ENCODE data around the gene TMEM229A. TPM values are rescaled to one million over a fixed set of nuclear protein-coding genes. Genes with fewer than 3 reads are reported as not detected.

Gene TMEM229A
- total and polyA plus RNA-seq, 2 of the 8 experiments (the other 6 are each of a cell fraction or from before 2014, with no cell fraction given) = 0.33 to 0.54 TPM

GRCh38 chr7:124009321-124009720 is 23.5 kb downstream of the TMEM229A start:
- H4K5ac ChIP-seq (ENCODE audit: insufficient read length, low read depth, low read length) = no peak overlapping the region
- H2BK5ac ChIP-seq (ENCODE audit: low read depth, low read length) = no peak overlapping the region
- no peaks in the 10 kb centered on the region for H3K36me3 ChIP-seq (ENCODE audit: control insufficient read depth in 2 of 4, insufficient read depth in 4 of 4, low read length in 3 of 4)
- H2AFZ ChIP-seq (ENCODE audit: low read length) = no peak overlapping the region
- CTCF ChIA-PET (ENCODE audit: partially characterized antibody) = interaction anchor here (1.2 kb wide), 1 partner anchor 24 kb away, joined by 3 read pairs; the partner anchor contains the start of gene TMEM229A
- no peaks in the 10 kb centered on the region for H3K9me3 ChIP-seq (ENCODE audit: insufficient read depth in 2 of 2, low read depth in 1 of 2, low read length in 1 of 2)
- no peaks in the 10 kb centered on the region; the same call in 1 of the 2 replicates for H3K23me2 ChIP-seq (ENCODE audit: low read depth, low read length)
- H3K79me2 ChIP-seq (ENCODE audit: control insufficient read depth in 1 of 2, insufficient read depth in 2 of 2, low read length in 2 of 2) = no peaks in the 10 kb centered on the region
- no peak overlapping the region for H2BK20ac ChIP-seq (ENCODE audit: low read length)
- WGBS, 2 experiments (ENCODE audit: extremely low coverage in 1 of 2, insufficient coverage in 1 of 2, insufficient read length in 1 of 2, insufficient replicate concordance in 2 of 2, low coverage in 1 of 2, low lambda C conversion rate in 2 of 2, missing lambda C conversion rate in 1 of 2) = 88% methylated on average over 2 of the region's 2 CpGs; no CpG with 5 or more reads in 1 of the 2 experiments
- H2BK15ac ChIP-seq (ENCODE audit: low read length) = no peak overlapping the region
- no peaks in the 10 kb centered on the region for H3K27me3 ChIP-seq (replicated peaks in 1 of 4; ENCODE audit: control insufficient read depth in 3 of 4, extremely low read depth in 1 of 4, insufficient read depth in 3 of 4, low read length in 3 of 4)
- H4K20me1 ChIP-seq (replicated peaks in 1 of 2; ENCODE audit: control insufficient read depth in 1 of 2, insufficient read depth in 2 of 2, low read length in 2 of 2) = no peaks in the 10 kb centered on the region
- POLR2A ChIA-PET (ENCODE audit: partially characterized antibody) = no interaction called here
- no peak overlapping the region for H2AK5ac ChIP-seq (ENCODE audit: low read depth, low read length)
- no peaks in the 10 kb centered on the region; a peak in 1 of 7 replicates for H3K4me1 ChIP-seq (replicated peaks in 1 of 4; ENCODE audit: control insufficient read depth in 3 of 4, insufficient read depth in 4 of 4, low read length in 3 of 4)
- TF ChIP-seq HDAC2 (IDR thresholded peaks at IDR 0.05; ENCODE audit: borderline replicate concordance in 1 of 2, low read depth in 2 of 2, low read length in 2 of 2) (no peak), FOSL1 (IDR thresholded peaks at IDR 0.05; ENCODE audit: insufficient read depth, low read depth, low read length) (no peak), BCL11A (IDR thresholded peaks at IDR 0.05; ENCODE audit: low read depth in 2 of 2, low read length in 2 of 2) (no peak), RBBP5 (IDR thresholded peaks at IDR 0.05; ENCODE audit: borderline replicate concordance, low read depth, low read length) (no peak), CEBPB (IDR thresholded peaks at IDR 0.05; ENCODE audit: low read depth, low read length) (no peak), SP1 (IDR thresholded peaks at IDR 0.05; ENCODE audit: low read depth, low read length) (no peak), NANOG (IDR thresholded peaks at IDR 0.05; ENCODE audit: insufficient read depth, low read depth, low read length, poor library complexity, severe bottlenecking) (no peak), GTF2F1 (IDR thresholded peaks at IDR 0.05; ENCODE audit: borderline replicate concordance, low read depth, low read length) (no peak), TCF12 (IDR thresholded peaks at IDR 0.05; ENCODE audit: low read depth, low read length) (no peak)
- H4K91ac ChIP-seq (replicated peaks; ENCODE audit: insufficient read length, low read length) = no peak overlapping the region
- no peak overlapping the region for H3K4me2 ChIP-seq (ENCODE audit: insufficient read depth in 1 of 2, low read depth in 2 of 2, low read length in 2 of 2)
- DNase-seq (ENCODE audit: low read depth in 1 of 2, low spot score in 2 of 2) = no peak
- H3K18ac ChIP-seq (ENCODE audit: extremely low read depth, low read length) = no peak overlapping the region; the same call in 1 of the 2 replicates
- no peak for FAIRE-seq
- no peak overlapping the region for H3K14ac ChIP-seq (ENCODE audit: insufficient read length)
- no peak overlapping the region for H2BK12ac ChIP-seq (ENCODE audit: low read depth, low read length)
- no peak overlapping the region for H3K23ac ChIP-seq (ENCODE audit: insufficient read length)
- H4K8ac ChIP-seq (ENCODE audit: extremely low read depth, insufficient read depth, low read length) = no peak overlapping the region
- H2BK120ac ChIP-seq (replicated peaks; ENCODE audit: low read depth, low read length) = no peak overlapping the region
- no peak overlapping the region for H3K9ac ChIP-seq (replicated peaks in 1 of 4; ENCODE audit: extremely low read depth in 1 of 4, low read depth in 3 of 4, low read length in 3 of 4)
- H3K4me3 ChIP-seq (ENCODE audit: extremely low read depth in 1 of 4, insufficient read depth in 2 of 4, low read depth in 3 of 4, low read length in 4 of 4) = no peak overlapping the region
- no peaks in the 10 kb centered on the region for H3K79me1 ChIP-seq (ENCODE audit: low read depth, low read length)
- no peak overlapping the region for H3K4ac ChIP-seq (replicated peaks; ENCODE audit: insufficient read length, low read depth, low read length)
- no peak overlapping the region for H3K56ac ChIP-seq (replicated peaks; ENCODE audit: insufficient read length, low read depth, low read length)
- H3K27ac ChIP-seq (ENCODE audit: low read depth, low read length) = no peak overlapping the region
